ENCODE measurements around the gene GABRG3. TPM values are rescaled to one million over a fixed set of nuclear protein-coding genes. Genes with fewer than 3 reads are reported as not detected.

The GABRG3 gene
- total and polyA plus RNA-seq, 2 experiments from 2014 or later: 0.10 to 1.4 TPM

DNA sequence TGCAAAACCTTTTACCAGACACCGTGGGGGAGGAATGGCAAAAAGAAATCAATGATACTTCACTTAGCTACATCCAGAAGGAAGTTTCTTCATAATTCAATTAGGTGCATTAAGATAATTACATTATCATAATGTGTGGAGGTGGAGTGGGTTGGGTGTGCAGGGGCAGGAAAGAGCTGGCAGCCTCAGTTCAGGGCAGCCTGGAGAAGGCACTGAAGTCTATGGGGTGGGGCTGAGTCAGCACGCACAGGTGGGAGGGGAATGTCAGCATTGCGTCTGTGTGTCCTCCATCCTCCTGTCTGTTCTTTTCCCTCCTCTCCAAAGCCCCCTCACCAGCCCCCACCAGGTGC lies 278.8 kb downstream of the GABRG3 start:
- no peak overlapping the region for H2AFZ ChIP-seq

More for the DNA sequence above, 278.8 kb downstream of the GABRG3 start:
- Mint-ChIP-seq H3K4me1 (peaks cover 7% of the 10 kb centered on the region), H3K9me3 (no peaks in the 10 kb centered on the region), H3K27me3 (ENCODE audit: insufficient read depth, low read depth, poor library complexity) (peaks cover 2% of the 10 kb centered on the region), H3K4me3 (no peak overlapping the region), H3K27ac (no peak overlapping the region), H3K36me3 (ENCODE audit: low read depth) (no peaks in the 10 kb centered on the region)
- H3K36me3 ChIP-seq (ENCODE audit: insufficient read depth): no peaks in the 10 kb centered on the region
- H3K4me3 ChIP-seq: no peak overlapping the region
- no peaks in the 10 kb centered on the region for H3K27me3 ChIP-seq (ENCODE audit: insufficient read depth)
- TF ChIP-seq STAT1 (IDR thresholded peaks at IDR 0.05; ENCODE audit: unreplicated experiment) (no peak), CREB1 (CRISPR knock-in tag; IDR thresholded peaks at IDR 0.05; ENCODE audit: low read depth) (no peak), EZH2 (IDR thresholded peaks at IDR 0.05; ENCODE audit: low read depth, unreplicated experiment) (no peak), ETS1 (IDR thresholded peaks at IDR 0.05) (no peak), NANOG (IDR thresholded peaks at IDR 0.05; ENCODE audit: borderline replicate concordance) (no peak), ZNF114 (CRISPR knock-in tag; IDR thresholded peaks at IDR 0.05) (no peak), POLR2AphosphoS5 (IDR thresholded peaks at IDR 0.05; ENCODE audit: low read depth) (no peak), ZNF331 (CRISPR knock-in tag; IDR thresholded peaks at IDR 0.05; ENCODE audit: low read depth) (no peak), CTCF (conservative IDR thresholded peaks at IDR 0.05; ENCODE audit: low read depth in 2 of 2) (no peak), EZH2phosphoT487 (IDR thresholded peaks at IDR 0.05; ENCODE audit: unreplicated experiment) (no peak), JUNB (IDR thresholded peaks at IDR 0.05; ENCODE audit: unreplicated experiment) (no peak)
- TF ChIP-seq, protein P1, sequence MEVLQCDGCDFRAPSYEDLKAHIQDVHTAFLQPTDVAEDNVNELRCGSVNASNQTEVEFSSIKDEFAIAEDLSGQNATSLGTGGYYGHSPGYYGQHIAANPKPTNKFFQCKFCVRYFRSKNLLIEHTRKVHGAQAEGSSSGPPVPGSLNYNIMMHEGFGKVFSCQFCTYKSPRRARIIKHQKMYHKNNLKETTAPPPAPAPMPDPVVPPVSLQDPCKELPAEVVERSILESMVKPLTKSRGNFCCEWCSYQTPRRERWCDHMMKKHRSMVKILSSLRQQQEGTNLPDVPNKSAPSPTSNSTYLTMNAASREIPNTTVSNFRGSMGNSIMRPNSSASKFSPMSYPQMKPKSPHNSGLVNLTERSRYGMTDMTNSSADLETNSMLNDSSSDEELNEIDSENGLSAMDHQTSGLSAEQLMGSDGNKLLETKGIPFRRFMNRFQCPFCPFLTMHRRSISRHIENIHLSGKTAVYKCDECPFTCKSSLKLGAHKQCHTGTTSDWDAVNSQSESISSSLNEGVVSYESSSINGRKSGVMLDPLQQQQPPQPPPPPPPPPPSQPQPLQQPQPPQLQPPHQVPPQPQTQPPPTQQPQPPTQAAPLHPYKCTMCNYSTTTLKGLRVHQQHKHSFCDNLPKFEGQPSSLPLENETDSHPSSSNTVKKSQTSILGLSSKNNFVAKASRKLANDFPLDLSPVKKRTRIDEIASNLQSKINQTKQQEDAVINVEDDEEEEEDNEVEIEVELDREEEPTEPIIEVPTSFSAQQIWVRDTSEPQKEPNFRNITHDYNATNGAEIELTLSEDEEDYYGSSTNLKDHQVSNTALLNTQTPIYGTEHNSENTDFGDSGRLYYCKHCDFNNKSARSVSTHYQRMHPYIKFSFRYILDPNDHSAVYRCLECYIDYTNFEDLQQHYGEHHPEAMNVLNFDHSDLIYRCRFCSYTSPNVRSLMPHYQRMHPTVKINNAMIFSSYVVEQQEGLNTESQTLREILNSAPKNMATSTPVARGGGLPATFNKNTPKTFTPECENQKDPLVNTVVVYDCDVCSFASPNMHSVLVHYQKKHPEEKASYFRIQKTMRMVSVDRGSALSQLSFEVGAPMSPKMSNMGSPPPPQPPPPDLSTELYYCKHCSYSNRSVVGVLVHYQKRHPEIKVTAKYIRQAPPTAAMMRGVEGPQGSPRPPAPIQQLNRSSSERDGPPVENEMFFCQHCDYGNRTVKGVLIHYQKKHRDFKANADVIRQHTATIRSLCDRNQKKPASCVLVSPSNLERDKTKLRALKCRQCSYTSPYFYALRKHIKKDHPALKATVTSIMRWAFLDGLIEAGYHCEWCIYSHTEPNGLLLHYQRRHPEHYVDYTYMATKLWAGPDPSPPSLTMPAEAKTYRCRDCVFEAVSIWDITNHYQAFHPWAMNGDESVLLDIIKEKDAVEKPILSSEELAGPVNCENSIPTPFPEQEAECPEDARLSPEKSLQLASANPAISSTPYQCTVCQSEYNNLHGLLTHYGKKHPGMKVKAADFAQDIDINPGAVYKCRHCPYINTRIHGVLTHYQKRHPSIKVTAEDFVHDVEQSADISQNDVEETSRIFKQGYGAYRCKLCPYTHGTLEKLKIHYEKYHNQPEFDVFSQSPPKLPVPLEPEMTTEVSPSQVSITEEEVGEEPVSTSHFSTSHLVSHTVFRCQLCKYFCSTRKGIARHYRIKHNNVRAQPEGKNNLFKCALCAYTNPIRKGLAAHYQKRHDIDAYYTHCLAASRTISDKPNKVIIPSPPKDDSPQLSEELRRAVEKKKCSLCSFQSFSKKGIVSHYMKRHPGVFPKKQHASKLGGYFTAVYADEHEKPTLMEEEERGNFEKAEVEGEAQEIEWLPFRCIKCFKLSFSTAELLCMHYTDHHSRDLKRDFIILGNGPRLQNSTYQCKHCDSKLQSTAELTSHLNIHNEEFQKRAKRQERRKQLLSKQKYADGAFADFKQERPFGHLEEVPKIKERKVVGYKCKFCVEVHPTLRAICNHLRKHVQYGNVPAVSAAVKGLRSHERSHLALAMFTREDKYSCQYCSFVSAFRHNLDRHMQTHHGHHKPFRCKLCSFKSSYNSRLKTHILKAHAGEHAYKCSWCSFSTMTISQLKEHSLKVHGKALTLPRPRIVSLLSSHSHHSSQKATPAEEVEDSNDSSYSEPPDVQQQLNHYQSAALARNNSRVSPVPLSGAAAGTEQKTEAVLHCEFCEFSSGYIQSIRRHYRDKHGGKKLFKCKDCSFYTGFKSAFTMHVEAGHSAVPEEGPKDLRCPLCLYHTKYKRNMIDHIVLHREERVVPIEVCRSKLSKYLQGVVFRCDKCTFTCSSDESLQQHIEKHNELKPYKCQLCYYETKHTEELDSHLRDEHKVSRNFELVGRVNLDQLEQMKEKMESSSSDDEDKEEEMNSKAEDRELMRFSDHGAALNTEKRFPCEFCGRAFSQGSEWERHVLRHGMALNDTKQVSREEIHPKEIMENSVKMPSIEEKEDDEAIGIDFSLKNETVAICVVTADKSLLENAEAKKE (CRISPR knock-in tag; IDR thresholded peaks at IDR 0.05): no peak
- TF ChIP-seq, protein P2, sequence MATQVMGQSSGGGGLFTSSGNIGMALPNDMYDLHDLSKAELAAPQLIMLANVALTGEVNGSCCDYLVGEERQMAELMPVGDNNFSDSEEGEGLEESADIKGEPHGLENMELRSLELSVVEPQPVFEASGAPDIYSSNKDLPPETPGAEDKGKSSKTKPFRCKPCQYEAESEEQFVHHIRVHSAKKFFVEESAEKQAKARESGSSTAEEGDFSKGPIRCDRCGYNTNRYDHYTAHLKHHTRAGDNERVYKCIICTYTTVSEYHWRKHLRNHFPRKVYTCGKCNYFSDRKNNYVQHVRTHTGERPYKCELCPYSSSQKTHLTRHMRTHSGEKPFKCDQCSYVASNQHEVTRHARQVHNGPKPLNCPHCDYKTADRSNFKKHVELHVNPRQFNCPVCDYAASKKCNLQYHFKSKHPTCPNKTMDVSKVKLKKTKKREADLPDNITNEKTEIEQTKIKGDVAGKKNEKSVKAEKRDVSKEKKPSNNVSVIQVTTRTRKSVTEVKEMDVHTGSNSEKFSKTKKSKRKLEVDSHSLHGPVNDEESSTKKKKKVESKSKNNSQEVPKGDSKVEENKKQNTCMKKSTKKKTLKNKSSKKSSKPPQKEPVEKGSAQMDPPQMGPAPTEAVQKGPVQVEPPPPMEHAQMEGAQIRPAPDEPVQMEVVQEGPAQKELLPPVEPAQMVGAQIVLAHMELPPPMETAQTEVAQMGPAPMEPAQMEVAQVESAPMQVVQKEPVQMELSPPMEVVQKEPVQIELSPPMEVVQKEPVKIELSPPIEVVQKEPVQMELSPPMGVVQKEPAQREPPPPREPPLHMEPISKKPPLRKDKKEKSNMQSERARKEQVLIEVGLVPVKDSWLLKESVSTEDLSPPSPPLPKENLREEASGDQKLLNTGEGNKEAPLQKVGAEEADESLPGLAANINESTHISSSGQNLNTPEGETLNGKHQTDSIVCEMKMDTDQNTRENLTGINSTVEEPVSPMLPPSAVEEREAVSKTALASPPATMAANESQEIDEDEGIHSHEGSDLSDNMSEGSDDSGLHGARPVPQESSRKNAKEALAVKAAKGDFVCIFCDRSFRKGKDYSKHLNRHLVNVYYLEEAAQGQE (IDR thresholded peaks at IDR 0.05; ENCODE audit: unreplicated experiment): no peak
- H3K9me2 ChIP-seq (ENCODE audit: insufficient read depth): no peaks in the 10 kb centered on the region
- H3K4me1 ChIP-seq (ENCODE audit: insufficient read depth): no peaks in the 10 kb centered on the region
- no peak for DNase-seq (ENCODE audit: low spot score)
- H3K27ac ChIP-seq (ENCODE audit: low read depth): no peak overlapping the region
- ATAC-seq: no peak
- H3F3A ChIP-seq (replicated peaks; ENCODE audit: low read depth): no peaks in the 10 kb centered on the region
- no peak overlapping the region for H3K4me2 ChIP-seq
- no peaks in the 10 kb centered on the region for H4K20me1 ChIP-seq (replicated peaks; ENCODE audit: insufficient read depth)
- H3K79me2 ChIP-seq (replicated peaks; ENCODE audit: insufficient read depth): no peaks in the 10 kb centered on the region

All from GM23338 (cell line).